GM19452 (cell line): ENCODE data around the gene AGBL4.

ENCODE experiments used
- ATAC-seq: cut with Tn5 transposase; IDR thresholded peaks from one replicate; pipeline ENCODE4 v1.9.1; 2021; ENCODE audit not compliant: unreplicated experiment

Gene AGBL4

DNA sequence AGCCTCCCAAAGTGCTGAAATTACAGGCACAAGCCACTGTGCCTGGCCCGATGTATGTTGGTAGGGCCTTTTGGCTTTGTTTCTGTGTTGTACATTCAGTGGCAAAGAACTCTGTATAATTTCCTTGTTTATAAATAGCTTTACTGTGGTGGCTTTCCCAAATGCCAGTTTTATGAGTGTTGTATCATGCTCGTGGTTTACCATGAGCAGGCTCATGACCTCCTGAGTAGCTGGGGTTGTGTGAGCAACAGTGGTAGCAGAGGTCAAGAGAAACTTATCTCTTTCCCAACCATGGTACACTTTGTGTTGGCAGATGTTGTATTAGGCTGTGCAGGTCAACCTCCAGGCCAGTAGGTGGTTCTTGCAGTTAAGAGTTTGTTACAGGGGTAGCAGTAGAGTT lies 826.7 kb downstream of the AGBL4 start:
- ATAC-seq = no peak

DNA sequence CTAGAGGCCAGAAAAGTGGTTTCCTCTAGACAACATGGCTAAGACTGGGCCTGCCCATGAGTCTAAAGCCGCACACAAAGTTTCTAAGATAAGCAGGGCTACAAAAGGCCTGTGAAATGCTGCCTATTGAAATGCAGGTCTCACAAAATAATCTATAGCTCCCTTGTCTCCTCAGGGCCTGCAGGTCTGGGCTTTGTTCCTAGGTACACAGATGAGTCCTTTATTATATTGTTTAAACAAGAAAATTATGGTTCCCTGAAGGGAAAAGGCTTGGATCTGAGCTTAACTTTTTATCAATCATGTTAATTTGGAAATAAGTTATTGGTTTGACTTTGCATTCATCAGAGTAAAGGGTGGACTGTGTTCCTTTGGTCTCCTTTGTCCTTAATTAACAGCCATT lies 833.6 kb downstream of the AGBL4 start:
- no peak for ATAC-seq

DNA sequence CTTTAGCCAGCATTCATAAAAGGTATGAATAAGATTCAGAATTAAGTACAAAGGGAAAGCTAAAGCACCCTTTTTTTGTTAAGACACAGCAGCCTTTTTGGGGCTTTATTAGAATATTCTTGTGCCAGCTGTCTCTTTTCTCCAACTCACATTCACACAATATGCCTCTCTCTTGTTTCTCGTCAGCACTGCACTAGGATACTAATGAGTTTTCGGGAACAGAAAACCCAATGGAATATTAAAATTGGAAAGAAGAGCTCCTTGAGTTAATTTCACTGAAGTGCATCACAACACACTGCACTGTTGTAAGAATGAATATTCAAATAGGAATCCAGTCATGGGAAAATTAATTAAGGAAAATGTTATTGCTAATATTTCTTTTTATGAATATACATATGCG lies 836.7 kb downstream of the AGBL4 start:
- ATAC-seq = no peak

GRCh38 chr1:49185450-49185980 lies 838.2 kb downstream of the AGBL4 start:
- no peak for ATAC-seq

DNA sequence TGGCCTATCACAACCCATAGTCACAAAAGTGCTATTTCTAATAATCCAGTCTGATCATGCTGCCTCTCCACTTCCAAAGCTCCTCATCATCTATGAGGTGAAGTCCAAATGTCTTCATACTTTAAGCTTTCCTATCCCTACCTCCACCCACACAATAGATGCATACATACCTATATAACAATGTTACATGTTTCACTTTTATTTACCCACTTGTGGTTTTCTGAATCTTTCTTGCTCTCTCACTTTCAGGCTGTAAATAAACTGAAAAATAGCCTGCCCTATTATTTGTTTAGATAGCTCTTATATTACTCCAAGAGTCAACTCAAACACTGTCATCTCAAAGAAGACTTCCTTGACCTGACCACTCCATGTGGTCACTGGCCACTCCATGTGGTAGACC lies 840.3 kb downstream of the AGBL4 start:
- ATAC-seq = no peak

GRCh38 chr1:49181033-49181432 lies 842.7 kb downstream of the AGBL4 start:
- no peak for ATAC-seq

DNA sequence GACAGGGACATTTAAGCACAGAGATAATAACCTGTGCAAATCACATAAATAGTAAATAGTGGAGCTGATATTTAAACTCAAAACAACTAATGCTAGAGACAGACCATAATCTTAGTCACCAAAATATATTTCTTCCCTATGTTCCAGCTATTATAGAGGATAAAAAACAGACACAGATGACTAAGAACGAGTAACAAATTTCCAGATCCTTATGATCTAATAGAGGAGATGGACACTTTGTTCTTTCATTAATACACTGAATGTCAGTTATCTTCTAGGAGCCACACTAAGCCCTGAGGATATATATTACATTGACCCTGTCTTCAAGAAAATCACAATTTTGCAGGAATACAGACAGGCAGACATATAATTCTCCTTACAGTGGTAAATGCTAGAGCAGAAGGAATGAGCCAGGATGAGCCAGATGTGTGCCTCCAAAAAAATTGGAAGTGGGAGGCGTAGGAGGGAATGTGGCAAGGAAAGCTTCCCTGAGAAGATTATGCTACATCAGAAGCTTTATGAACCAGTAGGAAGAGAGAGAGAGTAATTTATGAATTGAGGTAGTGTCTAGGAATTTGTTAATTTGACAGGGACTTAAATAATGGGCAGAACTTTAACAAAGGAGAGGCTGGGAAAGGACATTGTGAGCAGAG lies 851.7 kb downstream of the AGBL4 start:
- ATAC-seq = no peak

DNA sequence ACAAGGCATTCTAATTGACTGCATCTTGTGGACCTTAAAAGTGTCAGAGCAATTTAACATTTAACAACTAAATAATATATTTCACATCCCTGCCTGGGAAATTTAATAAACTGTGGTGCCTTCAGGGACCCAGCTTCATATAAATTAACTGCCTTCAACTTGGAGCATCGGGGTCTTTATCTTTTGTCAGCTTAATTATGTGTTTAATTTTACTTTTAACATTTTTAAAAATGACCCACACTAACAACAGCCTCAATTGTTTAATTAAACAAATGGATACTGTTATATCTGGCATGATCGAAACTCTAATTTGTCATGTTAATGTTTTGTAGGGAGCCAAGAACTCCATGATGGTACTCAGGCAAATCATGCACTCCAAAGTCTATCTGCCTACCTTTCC lies 857.7 kb downstream of the AGBL4 start:
- ATAC-seq = no peak

GRCh38 chr1:49163031-49163430 lies 860.7 kb downstream of the AGBL4 start:
- no peak for ATAC-seq

- no peak for ATAC-seq
Observed at GRCh38 chr1:49160677-49161076, 863.1 kb downstream of the AGBL4 start.

- ATAC-seq = no peak
Observed at GRCh38 chr1:49136738-49137251, 887.0 kb downstream of the AGBL4 start.

DNA sequence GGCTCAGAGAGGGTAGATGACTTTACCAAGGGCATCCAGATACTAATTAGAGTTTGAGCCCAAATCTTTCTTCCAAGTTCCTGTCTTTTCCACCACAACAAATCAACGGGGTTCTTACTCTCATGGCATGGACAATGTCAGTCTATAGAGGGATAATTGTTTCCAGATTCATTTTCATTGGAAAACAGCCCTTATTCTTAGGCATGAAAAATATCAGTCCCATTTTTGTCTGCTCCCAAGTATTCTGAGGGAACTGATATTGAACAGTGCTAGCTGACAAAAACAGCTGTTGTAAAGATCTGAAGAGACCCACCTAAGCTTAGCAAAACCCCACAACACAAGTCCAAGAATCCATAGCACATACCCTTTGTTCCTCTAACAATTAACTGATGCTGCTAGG lies 898.0 kb downstream of the AGBL4 start:
- no peak for ATAC-seq

DNA sequence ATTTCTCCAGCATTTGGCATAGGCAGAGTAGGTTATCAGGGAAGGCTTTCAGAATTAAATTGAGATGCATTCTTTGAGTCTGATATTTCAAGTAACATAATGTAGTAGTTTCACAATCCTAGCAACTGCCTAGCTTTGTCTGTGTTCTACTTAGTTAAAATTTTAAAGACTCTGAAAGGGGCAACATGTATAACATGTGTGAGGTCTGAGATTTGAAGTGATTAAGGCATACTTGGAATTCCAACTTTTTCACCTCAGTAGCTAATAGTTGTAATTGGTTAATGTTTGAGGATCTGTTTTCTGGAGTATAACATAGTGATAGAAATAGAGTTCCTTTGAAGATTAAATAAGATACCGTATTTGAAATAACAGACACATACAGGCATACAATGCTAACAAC lies 911.8 kb downstream of the AGBL4 start:
- ATAC-seq = no peak

- no peak for ATAC-seq
Observed at GRCh38 chr1:49106445-49106844, 917.3 kb downstream of the AGBL4 start.

- ATAC-seq = no peak
Observed at GRCh38 chr1:49104575-49104974, 919.2 kb downstream of the AGBL4 start.

GRCh38 chr1:49102752-49103151 lies 921.0 kb downstream of the AGBL4 start:
- peak; percentile 76 for ATAC-seq

DNA sequence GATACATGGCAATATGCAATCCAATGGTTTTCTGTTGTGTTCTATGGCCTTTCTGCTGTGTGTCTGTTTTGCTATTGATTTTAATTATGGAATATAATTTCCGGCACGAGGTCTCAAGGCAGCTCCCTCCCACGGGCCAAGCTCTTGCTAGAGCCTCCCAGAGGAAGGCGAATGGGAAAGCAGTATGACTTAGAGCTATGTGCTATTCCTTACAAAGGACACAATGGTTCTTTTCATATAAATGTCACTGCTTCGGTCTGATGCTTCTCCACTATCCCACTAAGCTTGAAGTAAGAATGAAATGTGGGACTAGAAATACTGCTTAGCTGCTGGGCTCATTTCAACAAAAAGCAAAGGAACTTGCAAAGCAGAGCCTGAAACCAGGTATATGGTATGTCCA lies 924.9 kb downstream of the AGBL4 start:
- ATAC-seq = no peak

DNA sequence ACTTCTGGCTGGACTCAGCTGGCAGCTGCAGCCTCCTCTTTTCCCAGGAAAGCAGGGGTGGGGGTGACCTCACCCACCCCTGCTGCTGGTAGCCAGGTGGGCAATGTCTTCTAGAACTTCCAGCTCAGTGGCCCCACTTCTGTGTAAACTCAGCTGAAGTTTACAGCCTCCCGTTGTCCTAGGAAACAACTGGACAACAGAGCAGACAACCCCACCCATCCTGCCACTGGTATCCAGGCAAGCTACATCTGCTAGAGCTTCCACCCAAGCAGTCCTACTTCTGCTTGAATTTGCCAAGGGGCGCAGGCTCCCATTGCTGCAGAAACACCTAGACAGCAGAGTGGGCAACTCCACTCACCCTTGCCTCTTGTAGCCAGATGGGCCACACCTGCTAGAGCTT lies 937.4 kb downstream of the AGBL4 start:
- no peak for ATAC-seq

DNA sequence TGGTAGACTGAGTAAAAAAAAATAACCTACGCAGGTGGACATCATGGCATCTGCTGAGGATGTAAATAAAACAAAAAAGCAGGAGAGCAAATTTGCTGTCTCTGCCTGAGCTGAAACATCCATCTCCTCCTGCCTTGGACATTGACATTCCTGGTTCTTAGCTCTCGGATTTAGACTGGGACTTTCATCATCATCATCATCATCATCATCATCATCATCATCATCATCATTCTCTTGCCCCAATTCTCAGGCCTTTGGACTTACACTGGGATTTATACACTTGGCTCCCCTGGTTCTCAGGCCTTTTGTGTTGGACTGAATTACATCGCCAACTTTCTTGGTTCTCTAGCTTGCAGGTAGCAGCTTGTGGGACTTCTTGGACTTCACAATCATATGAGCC lies 938.7 kb downstream of the AGBL4 start:
- no peak for ATAC-seq

GRCh38 chr1:49060766-49061165 lies 963.0 kb downstream of the AGBL4 start:
- ATAC-seq = no peak

- no peak for ATAC-seq
Observed at GRCh38 chr1:49059087-49059486, 964.7 kb downstream of the AGBL4 start.

DNA sequence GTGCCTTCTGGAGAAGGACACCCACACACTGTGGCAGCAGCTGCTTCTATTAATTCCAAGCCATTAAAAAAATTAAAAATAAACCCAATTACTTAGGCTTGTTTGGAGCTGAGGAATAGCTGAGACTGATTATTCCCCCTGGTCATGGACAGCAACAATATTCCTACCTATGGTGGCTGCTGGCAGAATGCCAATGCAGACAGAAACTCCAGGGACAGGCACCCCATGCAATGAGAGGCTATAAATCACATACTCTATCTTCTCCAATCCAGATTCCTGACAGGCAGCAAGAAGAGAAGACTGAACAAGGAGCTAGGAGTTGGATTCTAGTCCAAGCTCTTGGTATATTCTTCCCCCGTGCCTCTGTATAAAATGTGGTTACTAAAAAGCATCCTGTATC lies 971.7 kb downstream of the AGBL4 start:
- no peak for ATAC-seq

DNA sequence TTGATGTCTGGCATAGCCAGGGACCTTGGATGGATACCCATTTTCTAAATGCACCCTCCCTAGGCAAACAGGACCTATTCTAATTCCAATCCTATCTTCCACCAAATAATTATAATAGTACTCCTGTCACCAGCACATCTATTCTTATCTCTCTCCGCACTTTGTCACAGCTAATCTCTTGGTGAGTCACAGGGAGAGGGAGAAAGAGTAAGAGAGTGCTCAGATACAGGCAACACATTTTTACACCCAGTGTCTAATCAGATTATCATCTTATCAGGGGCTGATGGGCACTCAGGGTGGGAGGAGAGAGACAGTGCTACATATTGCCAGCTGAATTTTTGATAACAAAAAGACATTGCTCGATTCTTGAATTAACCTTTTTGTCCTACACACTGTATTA lies 972.1 kb downstream of the AGBL4 start:
- ATAC-seq = no peak
